Gastroesophageal sphincter (tissue), 4 donors: Measurements from ENCODE around the gene B4GALT7. TPM values are rescaled to one million over a fixed set of nuclear protein-coding genes. Genes with fewer than 3 reads are reported as not detected.

Experiments
- ATAC-seq: fragments of 150-250 bp; one replicate; pipeline ENCODE4 v1.9.1; 2016; ENCODE audit warnings: mild to moderate bottlenecking, moderate library complexity
- H3K27ac ChIP-seq, 4 donors: fragments of 200-600 bp; sonication (generic) in 3 of 4; 1 replicate in 3 of 4; 2 replicates in 1 of 4; pipeline ENCODE4 v1.5.1; 2016 to 2019
- H3K27me3 ChIP-seq: fragments of 200-600 bp; sonication (generic); one replicate; pipeline ENCODE4 v1.5.1; 2019
- H3K36me3 ChIP-seq, 2 donors: fragments of 200-600 bp; sonication (generic); one replicate each; pipeline ENCODE4 v1.5.1; 2019; ENCODE audit warnings: control low read depth in 1 of 2
- H3K4me1 ChIP-seq, 3 donors: fragments of 200-600 bp; sonication (generic); 1 replicate in 2 of 3; 2 replicates in 1 of 3; pipeline ENCODE4 v1.5.1; 2016 to 2019; ENCODE audit warnings: control low read depth in 2 of 3
- H3K4me3 ChIP-seq, 2 donors: fragments of 200-600 bp; sonication (generic); one replicate each; pipeline ENCODE4 v1.5.1; 2019; ENCODE audit warnings: mild to moderate bottlenecking in 1 of 2, moderate library complexity in 1 of 2
- H3K9me3 ChIP-seq, 3 donors: fragments of 200-600 bp; sonication (generic); one replicate each; pipeline ENCODE4 v1.5.1; 2017 to 2019; ENCODE audit warnings: control low read depth in 2 of 3
- EP300 ChIP-seq: sonication (generic); formaldehyde crosslinking; IDR thresholded peaks from one replicate; pipeline ENCODE4 v1.6.1; 2017; ENCODE audit warnings: antibody characterized with exemption, mild to moderate bottlenecking
- POLR2A ChIP-seq, 2 donors: fragments of 450-650 bp; IDR thresholded peaks; one replicate each; pipeline ENCODE4 v1.6.1; 2017; ENCODE audit warnings: antibody characterized with exemption in 2 of 2, mild to moderate bottlenecking in 2 of 2, moderate library complexity in 1 of 2
- POLR2AphosphoS5 ChIP-seq: sonication (generic); formaldehyde crosslinking; IDR thresholded peaks from one replicate; pipeline ENCODE4 v1.6.1; 2017; ENCODE audit warnings: antibody characterized with exemption
- WGBS, 2 donors: methylation state at CpG; one replicate each; pipeline ENCODE4 v1.1.5; 2018; ENCODE audit warnings: low coverage in 1 of 2; 5-methylcytosine and 5-hydroxymethylcytosine counted together
- total RNA-seq, 4 donors: library from RNA; depleted of rRNA; stranded (reverse); fragments of >200 nt; gene quantifications; one replicate each; pipeline ENCODE4 v1.1.0, GENCODE V29; 2016
- TF ChIP-seq, protein P1 (sequence below), 4 experiments: fragments of 200-600 bp in 2 of 4; fragments of 450-650 bp in 2 of 4; sonication (generic) in 1 of 4; IDR thresholded peaks; one replicate each; pipeline ENCODE4 v1.5.1; 2017 to 2019; ENCODE audit warnings: antibody characterized with exemption in 4 of 4, mild to moderate bottlenecking in 2 of 4, moderate library complexity in 2 of 4

The B4GALT7 gene
- total RNA-seq, 4 donors from 2014 or later, result 10.2 to 19.5 (median 15.5) TPM

GRCh38 chr5:177578316-177578715 is 21.6 kb upstream of the B4GALT7 start:
- TF ChIP-seq, protein P1, sequence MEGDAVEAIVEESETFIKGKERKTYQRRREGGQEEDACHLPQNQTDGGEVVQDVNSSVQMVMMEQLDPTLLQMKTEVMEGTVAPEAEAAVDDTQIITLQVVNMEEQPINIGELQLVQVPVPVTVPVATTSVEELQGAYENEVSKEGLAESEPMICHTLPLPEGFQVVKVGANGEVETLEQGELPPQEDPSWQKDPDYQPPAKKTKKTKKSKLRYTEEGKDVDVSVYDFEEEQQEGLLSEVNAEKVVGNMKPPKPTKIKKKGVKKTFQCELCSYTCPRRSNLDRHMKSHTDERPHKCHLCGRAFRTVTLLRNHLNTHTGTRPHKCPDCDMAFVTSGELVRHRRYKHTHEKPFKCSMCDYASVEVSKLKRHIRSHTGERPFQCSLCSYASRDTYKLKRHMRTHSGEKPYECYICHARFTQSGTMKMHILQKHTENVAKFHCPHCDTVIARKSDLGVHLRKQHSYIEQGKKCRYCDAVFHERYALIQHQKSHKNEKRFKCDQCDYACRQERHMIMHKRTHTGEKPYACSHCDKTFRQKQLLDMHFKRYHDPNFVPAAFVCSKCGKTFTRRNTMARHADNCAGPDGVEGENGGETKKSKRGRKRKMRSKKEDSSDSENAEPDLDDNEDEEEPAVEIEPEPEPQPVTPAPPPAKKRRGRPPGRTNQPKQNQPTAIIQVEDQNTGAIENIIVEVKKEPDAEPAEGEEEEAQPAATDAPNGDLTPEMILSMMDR (IDR thresholded peaks at IDR 0.05), result no peak
- TF ChIP-seq POLR2AphosphoS5 (no peak), EP300 (no peak), POLR2A (IDR thresholded peaks at IDR 0.05) (no peak)
- ATAC-seq, result no peak
- no peak overlapping the region for H3K4me3 ChIP-seq
- H3K27ac ChIP-seq, result no peak overlapping the region
- no peaks in the 10 kb centered on the region for H3K36me3 ChIP-seq
- 90 to 100% methylated on average over 1 to 7 of the region's 8 CpGs for WGBS, 2 donors
- H3K27me3 ChIP-seq, result peaks cover 7% of the 10 kb centered on the region
- H3K4me1 ChIP-seq, result no peaks in the 10 kb centered on the region
- no peaks in the 10 kb centered on the region for H3K9me3 ChIP-seq

GRCh38 chr5:177588413-177588909 is 11.5 kb upstream of the B4GALT7 start:
- Histone ChIP-seq H3K9me3 (no peaks in the 10 kb centered on the region), H3K4me1 (peaks cover 0 to 17% (median 3%) of the 10 kb centered on the region in 3 donors), H3K27me3 (peaks cover 54% of the 10 kb centered on the region), H3K36me3 (peaks cover 0 to 1% of the 10 kb centered on the region in 2 donors), H3K27ac (no peak overlapping the region), H3K4me3 (no peak overlapping the region)
- TF ChIP-seq POLR2AphosphoS5, result no peak
- no peak for TF ChIP-seq POLR2A (IDR thresholded peaks at IDR 0.05)
- TF ChIP-seq, protein P1 (IDR thresholded peaks at IDR 0.05), result no peak
- TF ChIP-seq EP300, result no peak
- WGBS, 2 donors, result 19 to 63% methylated on average over 11 to 13 of the region's 13 CpGs
- ATAC-seq, result no peak

DNA sequence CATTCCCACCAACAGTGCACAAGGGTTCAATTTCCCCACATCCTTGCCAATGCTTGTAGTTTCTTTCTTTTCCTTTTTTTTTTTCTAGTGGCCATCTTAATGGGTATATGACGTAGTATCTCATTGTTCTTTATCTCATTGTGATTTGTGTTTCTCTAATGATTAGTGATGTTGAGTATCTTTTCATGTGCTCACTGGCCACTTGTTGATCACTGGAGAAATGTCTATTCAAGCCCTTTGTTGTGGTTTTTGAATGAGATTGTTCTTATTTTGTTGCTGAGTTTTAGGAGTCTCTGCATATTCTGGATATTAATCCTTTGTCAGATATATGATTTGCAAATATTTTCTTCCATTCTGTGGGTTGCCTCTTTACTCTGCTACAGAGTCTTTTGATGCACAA is 9.5 kb upstream of the B4GALT7 start:
- H3K4me3 ChIP-seq, result no peak overlapping the region
- peaks cover 0 to 21% of the 10 kb centered on the region in 2 donors for H3K36me3 ChIP-seq
- no peak for ATAC-seq
- H3K9me3 ChIP-seq, result no peaks in the 10 kb centered on the region
- H3K27me3 ChIP-seq, result peaks cover 39% of the 10 kb centered on the region
- TF ChIP-seq EP300, result no peak
- TF ChIP-seq POLR2AphosphoS5, result no peak
- TF ChIP-seq POLR2A (IDR thresholded peaks at IDR 0.05), result no peak
- TF ChIP-seq, protein P1 (IDR thresholded peaks at IDR 0.05), result no peak
- peaks cover 0 to 25% (median 6%) of the 10 kb centered on the region in 3 donors for H3K4me1 ChIP-seq
- WGBS, 2 donors, result 75% methylated on average over 1 of the region's 1 CpG; no CpG with 5 or more reads in 1 of the 2 donors
- no peak overlapping the region for H3K27ac ChIP-seq

DNA sequence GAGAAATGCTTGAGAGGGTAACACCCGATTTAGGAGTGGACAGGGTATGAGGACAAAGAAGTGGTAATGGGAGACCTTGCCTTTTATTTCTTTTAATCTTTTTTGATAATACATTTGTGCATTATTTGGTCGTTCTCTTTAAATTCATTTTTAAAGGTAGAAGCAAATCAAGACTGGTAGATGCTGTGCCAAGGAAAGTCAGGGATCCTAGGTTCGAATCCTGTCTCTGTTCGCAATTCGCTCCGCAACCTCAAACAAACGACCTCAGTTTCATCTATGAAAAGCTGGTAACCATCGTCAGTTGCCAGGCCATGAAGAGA is 8.3 kb upstream of the B4GALT7 start:
- ATAC-seq, result no peak
- H3K27me3 ChIP-seq, result peaks cover 36% of the 10 kb centered on the region
- H3K9me3 ChIP-seq, result no peaks in the 10 kb centered on the region
- peaks cover 0 to 25% (median 6%) of the 10 kb centered on the region in 3 donors for H3K4me1 ChIP-seq
- peaks cover 0 to 33% of the 10 kb centered on the region in 2 donors for H3K36me3 ChIP-seq
- peak overlapping the region; percentile 90 to 96 for H3K4me3 ChIP-seq
- 10 to 14% methylated on average over 8 of the region's 8 CpGs for WGBS, 2 donors
- TF ChIP-seq EP300 (no peak), POLR2A (IDR thresholded peaks at IDR 0.05) (no peak), POLR2AphosphoS5 (no peak)
- TF ChIP-seq, protein P1 (IDR thresholded peaks at IDR 0.05), result no peak
- peak overlapping the region in 3 of 4 donors; percentile 77 to 84 (median 80) for H3K27ac ChIP-seq
